Pancreas (tissue), 10 donors: ENCODE data around the gene VPS51. TPM values are rescaled to one million over a fixed set of nuclear protein-coding genes. Genes with fewer than 3 reads are reported as not detected.

ENCODE experiments used
- ATAC-seq, 4 donors: fragments of 200-7000 bp; cut with Tn5 transposase; one replicate each; pipeline versions ENCODE4 v1.8.0 to v1.9.1; 2020; ENCODE audit warnings: mild to moderate bottlenecking in 4 of 4, moderate library complexity in 4 of 4
- DNase-seq, 6 donors: peaks; one replicate each; pipeline ENCODE4 v3.0.0-alpha.2; 2020
- FAIRE-seq: peaks from 2 replicates; lab custom pipeline; 2012; peaks lifted over from hg19 to GRCh38; lab: Jason Lieb, UNC
- H3K27ac ChIP-seq, 4 donors: fragments of 200-600 bp; sonication (generic); 1 replicate in 3 of 4; 2 replicates in 1 of 4; pipeline versions ENCODE4 v1.5.0 to v1.8.0; 2020
- H3K27me3 ChIP-seq, 4 donors: fragments of 200-600 bp; one replicate each; pipeline ENCODE4 v1.8.0; 2021
- H3K36me3 ChIP-seq, 3 donors: fragments of 200-600 bp; sonication (generic) in 1 of 3; one replicate each; pipeline versions ENCODE4 v1.5.0 to v1.8.0; 2020 to 2021
- H3K4me1 ChIP-seq, 3 donors: fragments of 200-600 bp; one replicate each; pipeline ENCODE4 v1.8.0; 2021
- H3K4me3 ChIP-seq, 4 donors: fragments of 200-600 bp; sonication (generic) in 2 of 4; one replicate each; pipeline versions ENCODE4 v1.5.0 to v1.8.0; 2020 to 2021
- H3K9me3 ChIP-seq, 4 donors: fragments of 200-600 bp; one replicate each; pipeline ENCODE4 v1.8.0; 2021
- CTCF ChIP-seq, 4 donors: fragments of 200-600 bp; sonication (generic) in 3 of 4; IDR thresholded peaks; one replicate each; pipeline versions ENCODE4 v1.5.0 to v1.8.0; 2021; ENCODE audit warnings: antibody characterized with exemption in 4 of 4
- WGBS, 2 donors: extraction: QIAGEN DNeasy Blood & Tissue Kit; methylation state at CpG; one replicate each; pipeline ENCODE4 v1.1.7; 2013; 5-methylcytosine and 5-hydroxymethylcytosine counted together
- intact Hi-C, 3 donors: fragments of 100-400 bp; cut with DNase I; formaldehyde crosslinking; loops; one replicate each; pipeline versions ENCODE4 v1.11.1 to v1.14.2; 2022
- polyA plus RNA-seq, 2 donors: library from polyadenylated mRNA; stranded (reverse); fragments of 200-250 nt; gene quantifications; one replicate each; pipeline ENCODE4 v1.2.3, GENCODE V29; 2013
- total RNA-seq, 6 donors: library from RNA; stranded (reverse); fragmentation: NEBNext Ultra II Directional in 4 of 6; extraction: Animal tissue kit (Norgen Biotek cat#: 25700) in 4 of 6; gene quantifications; one replicate each; pipeline versions ENCODE4 v1.2.1 to v1.2.4, GENCODE V29; 2021 to 2023
- donor health status: healthy with polysubstance abuse.
- donor health status: DM: no; HTN: no; CAD: no; lungs with moderate emphysema.
- donor health status: DM: no; HTN: no; CAD: no.
- donor health status: control.
- donor health status: control.
- donor health status: Bipolar disorder and iron deficiency.
- donor health status: DM: yes; HTN: yes; CAD: no.
- donor health status: DM: no; HTN: no; CAD: no.
- donor health status: DM: no; HTN: no; CAD: no.
- donor health status: DM: yes; HTN: yes; CAD: no.

VPS51 gene
- total and polyA plus RNA-seq, 8 donors: 85.4 to 179 (median 130) TPM

GRCh38 chr11:65071907-65072630 lies 23.9 kb upstream of the VPS51 start:
- 61 to 70% methylated on average over 4 of the region's 4 CpGs for WGBS, 2 donors
- TF ChIP-seq CTCF (IDR thresholded peaks at IDR 0.05): no peak
- ATAC-seq (no peak), DNase-seq (no peak), FAIRE-seq (no peak)
- intact Hi-C loops: no loop called here
- H3K9me3 ChIP-seq: no peaks in the 10 kb centered on the region
- no peaks in the 10 kb centered on the region for H3K36me3 ChIP-seq
- H3K4me1 ChIP-seq: no peaks in the 10 kb centered on the region
- H3K27ac ChIP-seq: no peak overlapping the region
- no peak overlapping the region for H3K4me3 ChIP-seq
- no peaks in the 10 kb centered on the region for H3K27me3 ChIP-seq

GRCh38 chr11:65072631-65072966 lies 23.4 kb upstream of the VPS51 start:
- WGBS, 2 donors: 38% methylated on average over 1 of the region's 1 CpG
- Histone ChIP-seq H3K36me3 (no peaks in the 10 kb centered on the region), H3K27ac (no peak overlapping the region), H3K27me3 (no peaks in the 10 kb centered on the region), H3K9me3 (no peaks in the 10 kb centered on the region), H3K4me1 (no peaks in the 10 kb centered on the region), H3K4me3 (no peak overlapping the region)
- no peak for TF ChIP-seq CTCF (IDR thresholded peaks at IDR 0.05)
- intact Hi-C loops: no loop called here
- FAIRE-seq: no peak
- ATAC-seq: no peak
- DNase-seq: no peak

- H3K4me1 ChIP-seq: no peaks in the 10 kb centered on the region
- ATAC-seq: no peak
- no peaks in the 10 kb centered on the region for H3K27me3 ChIP-seq
- H3K27ac ChIP-seq: no peak overlapping the region
- H3K36me3 ChIP-seq: no peaks in the 10 kb centered on the region
- no peaks in the 10 kb centered on the region for H3K9me3 ChIP-seq
- 70 to 76% methylated on average over 4 of the region's 4 CpGs for WGBS, 2 donors
- intact Hi-C loops: no loop called here
- no peak for FAIRE-seq
- no peak for DNase-seq
- no peak overlapping the region for H3K4me3 ChIP-seq
- TF ChIP-seq CTCF (IDR thresholded peaks at IDR 0.05): no peak
Measured at GRCh38 chr11:65077451-65077850, 18.6 kb upstream of the VPS51 start.

- WGBS, 2 donors: 42% methylated on average over 3 of the region's 3 CpGs
- intact Hi-C loops: no loop called here
- ATAC-seq (peak; percentile 83 to 97 (median 92)), FAIRE-seq (no peak), DNase-seq (peak in 5 of 6 donors; percentile 41 to 83 (median 69))
- Histone ChIP-seq H3K9me3 (no peaks in the 10 kb centered on the region), H3K27me3 (no peaks in the 10 kb centered on the region), H3K36me3 (no peaks in the 10 kb centered on the region), H3K4me1 (no peaks in the 10 kb centered on the region), H3K4me3 (no peak overlapping the region), H3K27ac (no peak overlapping the region)
- TF ChIP-seq CTCF (IDR thresholded peaks at IDR 0.05): peak; percentile 54 to 79 (median 64)
Measured at GRCh38 chr11:65078151-65078550, 17.9 kb upstream of the VPS51 start.

- FAIRE-seq: no peak
- intact Hi-C loops: no loop called here
Measured at GRCh38 chr11:65078786-65079342, 17.1 kb upstream of the VPS51 start.

More at GRCh38 chr11:65078786-65079342, 17.1 kb upstream of the VPS51 start:
- H3K4me3 ChIP-seq: no peak overlapping the region
- ATAC-seq (no peak), DNase-seq (no peak)
- peaks cover 0 to 4% (median 0%) of the 10 kb centered on the region in 3 donors for H3K4me1 ChIP-seq
- H3K27me3 ChIP-seq: no peaks in the 10 kb centered on the region
- no peaks in the 10 kb centered on the region for H3K9me3 ChIP-seq
- 79 to 89% methylated on average over 9 of the region's 9 CpGs for WGBS, 2 donors
- no peak overlapping the region for H3K27ac ChIP-seq
- no peaks in the 10 kb centered on the region for H3K36me3 ChIP-seq
- no peak for TF ChIP-seq CTCF (IDR thresholded peaks at IDR 0.05)
